ENCODE measurements around the gene FBXO10.
"Not testable (repeated sequence)": the region's sequence is repeated elsewhere in the genome, so short reads cannot be mapped to it uniquely, and the experiment has no call there.

Gene FBXO10

DNA sequence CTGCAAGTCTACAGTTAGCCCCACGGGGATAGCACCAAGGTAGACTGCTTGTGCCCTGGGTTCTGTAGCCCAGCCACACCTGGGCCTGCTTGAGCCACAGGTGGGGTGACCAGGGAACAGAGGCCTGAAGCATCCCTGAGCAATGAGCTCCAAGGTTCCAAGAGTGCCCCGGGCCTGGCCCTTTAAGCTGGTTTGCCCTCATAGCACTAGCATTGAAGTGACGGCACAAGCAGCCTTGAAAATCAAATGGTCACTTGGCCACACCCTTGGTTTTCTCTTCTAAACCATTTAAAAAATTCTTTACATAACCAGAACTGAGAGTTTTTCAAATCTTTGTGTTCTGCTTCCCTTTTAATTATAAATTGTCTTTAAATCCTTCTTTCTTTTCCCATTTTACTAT is 24.7 kb downstream of the FBXO10 start:
- DNase-seq (ENCODE audit: low read depth): no peak

DNA sequence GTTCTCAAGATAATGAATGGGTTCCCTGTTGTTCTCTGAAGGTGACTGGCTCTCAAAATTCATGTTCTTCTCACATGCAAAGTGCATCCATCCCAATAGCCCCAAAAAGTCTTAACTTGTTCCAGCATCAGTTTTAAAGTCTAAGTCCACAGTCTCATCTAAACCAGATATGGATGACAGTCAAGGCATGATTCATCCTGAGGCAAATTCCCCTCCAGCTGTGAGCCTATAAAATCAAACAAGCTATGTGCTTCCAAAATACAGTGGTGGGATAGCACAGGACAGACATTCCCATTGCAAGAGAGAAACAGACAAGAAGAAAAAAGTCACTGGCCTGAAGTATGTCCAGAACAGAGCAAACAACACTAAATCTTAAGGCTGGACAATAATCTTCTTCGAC is 25.4 kb downstream of the FBXO10 start:
- peak; percentile 28 for DNase-seq (ENCODE audit: low read depth)

DNA sequence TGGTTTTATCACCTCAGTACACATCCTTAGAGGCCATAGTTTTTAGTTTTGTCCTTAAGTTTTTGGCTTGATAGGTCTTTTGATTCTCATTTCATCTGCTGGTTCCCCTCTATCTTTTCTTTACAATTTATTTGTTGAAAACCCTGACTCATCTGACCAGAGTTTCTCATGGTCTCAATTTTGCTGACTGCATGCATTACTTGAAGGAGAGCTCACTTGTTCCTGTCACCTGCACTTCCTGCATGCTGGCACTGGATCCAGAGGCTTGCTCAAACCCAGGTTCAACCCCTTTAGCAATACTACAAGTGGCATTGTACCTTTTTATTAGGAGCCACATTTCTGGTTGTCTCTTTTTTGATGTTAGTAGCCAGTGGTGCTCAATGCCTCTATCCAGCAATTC is 26.7 kb downstream of the FBXO10 start:
- no peak for DNase-seq (ENCODE audit: low read depth)

DNA sequence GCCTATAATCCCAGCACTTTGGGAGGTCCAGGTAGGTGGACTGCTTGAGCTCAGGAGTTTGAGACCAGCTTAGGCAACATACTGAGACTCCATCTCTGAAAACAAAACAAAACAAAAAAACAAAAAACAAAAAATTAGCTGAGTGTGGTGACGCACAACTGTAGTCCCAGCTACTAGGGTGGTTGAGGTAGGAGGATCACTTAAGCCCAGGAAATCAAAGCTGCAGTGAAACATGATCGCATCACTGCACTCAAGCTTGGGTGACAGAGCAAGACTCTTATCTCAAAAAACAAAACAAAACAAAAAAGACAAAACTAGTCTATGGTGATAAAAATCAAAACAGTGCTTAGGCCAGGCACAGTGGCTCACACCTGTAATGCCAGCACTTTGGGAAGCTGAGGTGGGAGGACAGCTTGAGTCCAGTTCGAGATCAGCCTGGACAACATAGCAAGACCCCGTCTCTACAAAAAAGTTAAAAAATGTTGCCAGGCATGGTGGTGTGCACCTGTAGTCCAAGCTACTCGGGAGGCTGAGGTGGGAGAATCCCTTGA is 28.8 kb downstream of the FBXO10 start:
- DNase-seq (ENCODE audit: low read depth): no peak

DNA sequence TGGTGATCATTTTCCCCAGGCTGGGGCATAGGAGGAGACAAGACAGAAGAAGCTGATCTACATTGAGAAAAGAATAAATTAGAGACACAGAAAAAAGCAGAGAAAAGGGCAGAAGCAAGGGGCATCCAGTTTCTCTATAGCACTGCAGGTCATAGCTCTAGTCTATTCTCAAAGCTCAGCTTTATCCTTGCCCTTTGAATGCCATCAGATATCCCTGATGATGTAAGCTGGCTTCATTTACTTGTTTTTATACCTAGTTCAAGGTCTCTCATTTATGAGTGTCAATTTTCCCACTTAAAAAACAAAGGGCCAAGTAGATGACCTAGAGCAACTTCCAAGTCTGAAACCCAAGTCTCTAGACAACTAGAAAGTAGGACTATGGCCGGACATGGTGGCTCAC is 32.7 kb downstream of the FBXO10 start:
- no peak for DNase-seq (ENCODE audit: low read depth)

DNA sequence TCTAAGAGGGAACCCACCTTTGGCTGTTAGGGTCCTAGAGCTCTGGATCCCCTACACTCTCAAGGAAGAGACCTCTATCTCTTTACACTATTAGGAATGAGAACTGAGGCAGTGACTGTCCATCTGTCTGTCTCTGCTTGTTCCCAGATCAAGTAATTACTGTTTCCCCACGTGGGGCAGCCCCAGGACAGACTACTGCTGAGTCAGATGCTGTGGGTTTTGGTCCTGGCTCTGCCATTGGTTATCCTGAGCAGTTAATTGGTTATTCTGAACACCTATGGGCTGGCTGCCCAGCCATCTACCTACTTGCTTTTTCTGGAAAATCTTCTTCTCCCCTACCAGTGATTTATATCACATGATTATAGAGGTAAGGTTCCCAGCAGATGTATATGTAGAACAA is 33.3 kb downstream of the FBXO10 start:
- DNase-seq (ENCODE audit: low read depth): no peak

DNA sequence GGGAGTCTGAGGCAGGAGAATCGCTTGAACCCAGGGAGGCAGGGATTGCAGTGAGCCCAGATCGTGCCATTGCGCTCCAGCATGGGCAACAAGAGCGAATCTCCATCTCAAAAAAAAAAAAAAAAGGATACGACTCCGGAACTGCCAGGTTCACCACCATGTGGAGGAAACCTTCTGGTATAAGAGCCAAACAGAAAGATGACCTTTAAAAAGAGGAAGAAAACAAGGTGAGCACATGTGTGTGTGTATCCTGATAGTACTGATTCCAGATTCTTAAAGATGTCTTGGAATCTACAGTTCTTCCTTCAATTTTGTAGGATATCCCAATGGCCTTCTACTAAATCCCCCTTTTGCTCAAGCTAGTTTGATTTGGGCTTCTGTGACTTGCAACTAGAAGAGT is 33.7 kb downstream of the FBXO10 start:
- DNase-seq (ENCODE audit: low read depth): no peak

DNA sequence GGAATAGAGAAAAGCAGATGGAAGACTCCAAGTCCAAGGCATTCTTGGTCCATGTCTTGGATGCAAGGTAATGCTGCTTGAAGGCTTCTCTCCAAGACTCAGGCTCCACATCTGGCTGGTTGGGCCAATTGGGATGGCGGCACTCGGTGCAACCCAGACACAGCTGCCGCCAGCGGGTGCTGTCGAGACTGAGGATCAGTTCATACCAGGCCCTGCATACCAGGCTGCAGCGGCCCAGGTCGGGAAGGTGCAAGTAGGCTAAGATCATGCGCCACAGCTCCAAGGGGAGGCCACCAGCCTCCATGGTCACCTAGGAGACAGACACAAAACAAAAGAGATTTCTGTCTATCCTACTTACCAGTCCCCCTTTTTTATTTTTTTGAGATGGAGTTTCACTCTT is 34.7 kb downstream of the FBXO10 start:
- DNase-seq (ENCODE audit: low read depth): no peak

DNA sequence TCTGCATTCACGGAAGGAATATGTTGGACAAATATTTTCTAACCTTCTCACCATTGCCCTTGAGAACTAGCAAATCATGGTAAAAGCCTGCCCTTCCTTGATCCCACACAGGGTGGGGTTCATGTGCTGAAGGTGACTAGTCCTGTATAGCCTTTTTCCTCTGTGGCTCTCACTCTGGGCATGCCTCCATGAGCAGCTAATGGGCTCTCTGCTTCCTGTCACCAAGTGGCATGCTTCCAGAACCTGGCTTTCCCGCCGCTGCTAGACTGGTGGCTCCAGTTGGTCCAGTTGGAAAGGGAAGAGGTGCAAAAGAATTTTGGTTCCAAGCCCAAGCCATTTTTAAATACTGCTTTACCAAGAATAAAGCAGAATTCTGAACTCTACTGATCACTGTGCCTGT is 35.5 kb downstream of the FBXO10 start:
- DNase-seq (ENCODE audit: low read depth): no peak

DNA sequence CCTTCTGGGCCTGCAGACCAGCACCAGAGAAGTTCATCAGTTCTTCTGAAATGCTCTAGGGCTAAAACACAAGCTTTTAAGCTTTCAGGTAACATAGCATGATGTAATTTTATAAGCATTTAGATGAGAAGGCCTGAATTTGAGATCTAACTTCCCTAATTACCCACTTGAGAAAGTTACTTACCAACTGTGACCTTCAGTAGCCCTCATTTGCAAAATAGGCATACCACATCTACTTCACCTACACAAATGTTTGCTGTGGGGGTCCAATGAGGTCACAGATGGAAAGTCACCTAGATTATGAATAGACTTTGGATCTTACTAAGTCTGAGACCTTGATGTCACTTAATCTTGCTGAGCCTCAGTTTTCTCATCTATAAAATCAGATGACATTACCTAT is 36.5 kb downstream of the FBXO10 start:
- no peak for DNase-seq (ENCODE audit: low read depth)

DNA sequence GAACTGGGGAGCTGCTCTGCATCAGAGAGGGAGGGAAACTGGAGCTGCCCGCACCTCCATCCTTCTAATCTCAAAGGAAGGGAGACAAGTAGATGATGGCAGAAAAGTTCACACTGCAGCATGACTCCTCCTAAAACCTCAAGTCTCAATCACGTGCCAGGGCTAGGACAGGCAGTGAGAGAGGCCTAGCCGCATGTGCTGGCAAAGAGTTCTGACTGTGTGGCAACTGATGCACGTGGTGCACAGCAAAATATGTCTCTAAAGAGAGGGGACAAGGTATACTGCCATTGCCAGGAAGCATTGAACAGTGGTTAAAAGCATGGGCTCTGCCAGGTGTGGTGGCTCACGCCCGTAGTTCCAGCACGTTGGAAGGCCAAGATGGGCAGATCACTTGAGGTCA is 38.1 kb downstream of the FBXO10 start:
- DNase-seq (ENCODE audit: low read depth): no peak

DNA sequence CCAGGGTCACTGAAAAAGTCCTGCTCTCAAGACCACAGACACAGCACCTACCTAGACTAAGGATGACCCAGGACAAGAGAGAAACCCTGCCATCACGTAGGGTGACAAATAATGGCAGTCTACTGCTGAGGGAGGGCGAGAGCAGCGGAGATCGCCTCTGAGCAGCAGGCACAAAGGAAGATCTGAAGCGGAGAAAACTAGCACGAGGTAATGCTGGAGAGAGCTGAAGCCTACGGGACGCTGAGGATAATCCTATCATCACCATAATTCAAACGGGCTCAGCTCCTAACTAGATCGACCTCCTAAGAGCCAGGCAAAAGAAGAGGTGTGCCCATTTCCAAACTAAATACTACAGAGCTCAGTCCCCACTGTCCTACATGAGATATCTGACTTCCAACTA is 41.3 kb downstream of the FBXO10 start:
- no peak for DNase-seq (ENCODE audit: low read depth)

DNA sequence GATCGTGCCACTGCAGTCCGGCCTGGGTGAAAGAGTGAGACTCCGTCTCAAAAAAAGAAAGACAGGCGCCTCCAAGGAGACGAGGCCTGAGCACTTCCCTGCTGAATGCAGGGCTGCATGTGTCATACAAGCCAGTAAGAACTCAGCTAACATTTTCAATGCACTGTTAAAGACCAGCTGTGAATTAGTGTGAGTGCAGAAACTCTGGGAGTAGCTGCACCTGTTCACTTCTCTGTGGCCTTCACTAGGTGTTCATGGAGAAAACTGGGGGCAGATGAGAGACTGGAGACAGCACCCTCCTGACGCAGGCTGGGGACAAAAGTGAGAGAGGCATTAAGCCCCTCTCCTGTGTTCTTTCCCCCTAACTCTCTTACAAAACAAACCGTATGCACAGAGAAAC is 41.8 kb downstream of the FBXO10 start:
- DNase-seq (ENCODE audit: low read depth): no peak

DNA sequence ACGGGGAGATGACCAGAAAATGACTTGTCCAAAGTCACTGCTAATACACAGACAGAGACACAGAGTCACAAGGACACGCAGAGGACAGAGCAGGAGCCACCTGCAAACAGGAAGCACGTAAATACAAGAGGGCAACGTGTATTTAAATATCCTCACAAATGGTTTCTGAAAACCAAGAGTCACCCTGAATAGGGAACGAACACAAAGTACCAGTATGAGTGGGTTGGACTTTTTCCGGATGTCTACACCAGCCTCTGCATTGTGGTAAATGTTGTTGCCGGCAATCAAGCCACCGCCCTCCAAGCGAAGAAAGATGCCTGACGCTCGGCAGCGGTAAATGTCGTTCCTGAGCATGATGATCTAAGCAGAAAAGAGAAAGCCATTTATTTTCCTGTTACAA is 44.5 kb downstream of the FBXO10 start:
- no peak for DNase-seq (ENCODE audit: low read depth)

DNA sequence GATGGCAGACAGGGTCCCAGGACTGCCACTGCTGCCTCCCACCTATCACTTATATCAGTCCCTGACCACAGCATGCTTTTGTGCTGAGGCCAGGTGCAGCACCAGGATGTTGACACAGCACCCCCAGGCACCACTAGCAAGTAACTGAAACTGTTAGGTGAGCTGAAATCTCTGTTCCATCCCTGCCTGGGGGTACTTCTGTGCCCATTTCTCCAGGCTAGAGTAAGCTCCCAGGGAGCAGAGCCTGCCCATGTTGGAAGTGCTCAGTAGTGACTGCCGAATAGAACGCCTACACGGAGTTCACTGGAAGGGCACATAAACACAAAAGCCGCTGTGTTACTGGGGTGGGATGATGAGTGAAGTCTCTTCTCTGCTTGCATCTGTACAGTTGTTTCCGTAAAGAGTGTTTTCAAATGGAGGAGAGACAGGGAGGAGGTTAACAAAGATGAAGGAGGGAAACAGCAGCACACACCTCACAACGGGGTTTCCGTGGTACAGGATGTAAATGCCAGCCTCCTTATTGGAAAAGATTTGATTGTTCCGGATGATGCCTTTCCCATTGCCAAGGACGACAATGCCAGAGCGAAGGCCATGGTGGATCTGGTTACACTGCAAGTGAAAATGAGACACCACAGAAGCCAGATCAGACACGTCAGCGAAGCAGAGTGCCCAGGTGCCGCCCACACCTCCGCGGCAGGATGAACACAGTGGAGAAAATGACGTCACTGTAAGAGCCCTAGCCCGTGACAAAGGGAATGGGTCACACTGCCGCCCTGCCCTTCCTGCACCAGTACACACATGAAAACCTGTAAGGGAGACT is 47.3 kb downstream of the FBXO10 start:
- no peak for DNase-seq (ENCODE audit: low read depth)

DNA sequence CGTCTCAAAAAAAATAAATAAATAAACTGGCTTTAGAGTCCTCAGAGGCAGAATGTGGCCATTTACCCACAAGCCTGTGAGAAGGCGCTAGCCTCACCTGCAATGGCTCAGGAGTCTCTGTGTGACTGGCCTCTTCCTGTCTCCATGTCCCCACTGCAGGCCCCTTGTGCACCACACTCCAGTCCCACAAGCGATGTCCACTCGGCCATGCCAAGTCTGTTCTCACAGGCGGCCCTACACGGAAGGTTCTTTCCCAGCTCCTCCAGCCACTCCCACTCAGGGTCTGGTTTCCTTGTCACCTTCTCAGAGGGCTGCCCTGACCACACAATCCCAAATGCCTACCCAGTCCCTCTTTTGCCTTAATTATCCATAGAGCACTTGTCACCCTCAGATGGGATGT is 52.3 kb downstream of the FBXO10 start:
- no peak for DNase-seq (ENCODE audit: low read depth)

DNA sequence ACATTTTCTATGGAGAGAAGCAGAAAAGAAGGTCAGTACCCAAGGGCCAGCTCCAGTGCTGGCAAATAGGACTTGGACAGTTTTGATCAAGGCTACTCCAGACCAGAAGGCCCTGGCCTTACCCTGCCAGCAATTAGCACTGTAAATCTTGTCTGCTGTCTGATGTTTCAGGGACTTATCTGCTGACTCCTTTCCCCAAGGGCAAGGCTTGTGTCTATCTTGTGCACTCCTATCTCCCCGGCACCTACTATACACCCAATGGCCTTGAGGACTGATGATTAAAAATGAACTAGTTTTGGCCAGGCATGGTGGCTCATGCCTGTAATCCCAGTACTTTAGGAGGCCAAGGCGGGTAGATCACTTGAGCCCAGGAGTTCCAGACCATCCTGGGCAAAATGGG is 53.2 kb downstream of the FBXO10 start:
- no peak for DNase-seq (ENCODE audit: low read depth)

DNA sequence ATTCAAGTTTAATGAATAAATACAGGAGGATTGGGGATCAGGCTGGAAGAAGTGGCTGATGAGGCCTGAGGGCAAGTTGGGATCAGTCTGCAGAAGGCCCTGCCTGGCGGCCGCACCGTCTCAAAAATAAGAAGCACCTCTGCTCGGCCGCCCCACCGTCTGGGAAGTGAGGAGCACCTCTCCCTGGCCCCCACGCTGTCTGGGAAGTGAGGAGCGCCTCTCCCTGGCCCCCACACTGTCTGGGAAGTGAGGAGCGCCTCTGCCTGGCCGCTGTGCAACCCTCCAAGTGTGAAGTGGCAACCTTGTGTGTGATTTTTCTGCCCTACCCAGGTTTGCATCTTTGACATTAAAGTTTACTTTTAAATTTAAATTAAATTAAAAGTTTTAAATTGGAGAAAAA is 55.1 kb downstream of the FBXO10 start:
- DNase-seq (ENCODE audit: low read depth): no peak

DNA sequence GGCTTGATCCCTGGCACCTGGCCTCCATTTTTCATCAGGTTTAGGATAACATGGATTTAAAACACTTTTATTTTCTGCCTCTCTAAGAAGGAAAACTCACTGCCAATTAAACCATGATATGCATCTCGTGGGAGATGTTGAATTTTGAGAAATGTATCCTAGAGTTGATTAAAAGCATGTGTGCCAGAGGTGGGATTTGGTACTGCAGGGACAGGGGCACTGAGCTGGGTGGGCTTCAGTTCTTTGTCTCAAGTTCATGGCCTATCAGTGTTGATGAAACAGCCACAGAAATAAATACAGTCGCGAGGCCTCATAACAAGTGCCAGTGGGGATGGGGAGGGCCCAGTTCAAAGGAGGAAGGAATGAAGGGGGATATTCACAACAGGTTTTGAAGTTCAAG is 55.5 kb downstream of the FBXO10 start:
- DNase-seq (ENCODE audit: low read depth): no peak

DNA sequence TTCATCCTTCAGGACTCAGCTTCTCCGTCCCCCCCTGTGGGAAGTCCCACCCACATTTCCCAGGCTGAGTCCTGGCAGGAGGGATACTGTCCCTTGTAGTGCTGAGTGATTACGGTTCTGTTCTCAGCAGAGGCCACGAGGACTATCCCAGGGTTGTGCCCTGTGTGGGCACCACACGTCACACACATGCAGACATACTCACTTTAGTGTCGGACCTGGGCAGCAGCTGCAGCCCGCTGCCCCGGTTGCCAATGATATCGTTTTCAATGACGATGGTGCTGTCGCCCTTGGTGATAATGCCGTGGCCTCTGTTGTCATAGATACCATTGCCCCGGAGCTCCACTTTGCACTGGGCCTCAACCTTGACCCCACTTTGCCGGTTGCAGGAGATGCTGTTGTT is 58.3 kb downstream of the FBXO10 start:
- no peak for DNase-seq (ENCODE audit: low read depth)

DNA sequence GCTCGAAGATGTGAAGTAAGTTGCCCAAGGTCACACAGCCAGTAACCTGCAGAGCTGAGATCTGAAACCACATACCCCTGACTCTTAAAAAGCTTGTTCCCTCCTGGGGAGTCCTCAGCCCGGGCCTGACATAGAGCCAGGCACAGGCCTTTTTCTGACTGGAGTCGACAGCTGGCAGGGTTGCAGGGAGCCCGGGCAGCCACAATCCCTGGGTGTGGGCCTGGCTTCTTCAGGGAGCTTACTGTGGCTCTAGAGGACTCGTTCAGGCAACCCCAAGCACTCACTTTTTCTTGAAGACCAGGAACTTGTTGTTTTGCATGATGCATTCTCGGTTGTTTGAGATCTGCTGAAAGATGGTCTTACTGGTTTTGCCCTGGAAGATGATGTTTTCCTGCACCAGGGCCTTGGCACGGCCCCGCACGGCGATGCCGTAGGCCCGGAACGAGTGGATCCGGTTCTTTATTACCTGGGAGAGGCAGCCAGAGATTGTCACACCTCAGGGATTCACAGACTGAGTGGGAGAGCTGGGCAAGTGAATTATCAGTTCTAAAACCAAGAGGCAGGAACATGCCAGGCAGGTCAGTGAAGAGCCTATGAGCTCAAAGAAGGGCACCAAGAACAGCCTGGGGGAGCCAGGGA is 60.4 kb downstream of the FBXO10 start:
- no peak for DNase-seq (ENCODE audit: low read depth)

DNA sequence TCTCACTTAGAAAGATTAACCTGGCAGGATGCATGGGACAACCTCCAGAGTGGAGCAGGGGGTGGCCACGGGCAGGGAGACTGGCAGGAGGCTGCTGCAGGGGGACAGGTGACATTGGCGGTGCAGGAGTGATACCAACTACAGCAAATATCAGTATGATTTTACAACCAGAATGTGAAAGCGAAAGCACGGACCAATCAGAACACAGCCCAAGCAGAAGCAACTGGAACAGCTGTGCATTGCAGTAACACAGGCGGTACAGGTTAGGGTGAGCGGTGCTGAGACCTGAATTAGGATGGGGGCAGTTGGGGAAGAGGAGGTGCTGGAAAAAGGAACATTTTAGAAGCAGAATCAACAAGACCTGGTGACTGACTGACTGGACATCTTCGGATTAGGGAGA is 61.2 kb downstream of the FBXO10 start:
- no peak for DNase-seq (ENCODE audit: low read depth)

DNA sequence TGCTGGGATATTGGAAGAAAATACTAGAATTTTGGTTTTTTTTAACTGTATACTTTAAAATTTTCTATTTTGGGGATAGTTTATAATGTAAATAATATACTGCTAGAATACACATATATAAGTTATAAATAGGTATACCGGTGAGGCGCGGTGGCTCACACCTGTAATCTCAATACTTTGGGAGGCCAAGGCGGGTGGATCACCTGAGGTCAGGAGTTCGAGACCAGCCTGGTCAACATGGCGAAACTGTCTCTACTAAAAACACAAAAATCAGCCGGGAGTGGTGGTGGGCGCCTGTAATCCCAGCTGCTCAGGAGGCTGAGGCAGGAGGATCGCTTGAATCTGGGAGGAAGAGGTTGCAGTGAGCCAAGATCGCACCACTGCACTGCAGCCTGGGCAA is 61.8 kb downstream of the FBXO10 start:
- not testable (repeated sequence) for DNase-seq (ENCODE audit: low read depth)

DNA sequence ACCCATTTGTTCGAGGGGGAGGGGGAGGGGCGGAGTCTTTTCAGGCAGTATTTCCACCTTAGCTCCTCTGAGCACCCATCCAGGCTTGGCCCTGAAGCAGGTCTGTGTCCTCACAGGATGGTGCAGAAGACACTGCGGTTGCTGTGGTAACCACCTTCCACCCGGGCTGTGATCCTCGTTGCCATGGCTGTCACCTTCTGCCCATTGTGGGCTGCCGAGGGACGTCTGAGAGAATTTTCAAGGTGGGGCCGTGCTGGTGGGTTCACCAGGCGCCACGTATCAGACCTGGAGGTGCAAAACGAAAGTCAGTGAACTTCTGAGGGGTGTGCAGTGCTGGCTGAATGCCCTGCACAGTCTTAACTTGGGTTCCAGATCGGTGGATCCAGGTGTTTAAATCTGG is 63.7 kb downstream of the FBXO10 start:
- DNase-seq (ENCODE audit: low read depth): no peak
